GM19452 (cell line): ENCODE measurements around the gene GPR132.
A peak's percentile ranks its signal among the peaks of the same experiment; 100 is the strongest.

Experiments
- ATAC-seq: cut with Tn5 transposase; IDR thresholded peaks from one replicate; pipeline ENCODE4 v1.9.1; 2021; ENCODE audit not compliant: unreplicated experiment

GPR132 gene

GRCh38 chr14:105063056-105063455 is 2.2 kb downstream of the GPR132 start:
- ATAC-seq = no peak

- no peak for ATAC-seq
These were observed 3.2 kb downstream of the GPR132 start for GRCh38 chr14:105062048-105062433.

GRCh38 chr14:105061428-105062047 is 3.7 kb downstream of the GPR132 start:
- ATAC-seq = peak; percentile 17

- no peak for ATAC-seq
These were observed 4.3 kb downstream of the GPR132 start for GRCh38 chr14:105060751-105061427.

GRCh38 chr14:105059925-105060565 is 5.2 kb downstream of the GPR132 start:
- ATAC-seq = no peak

- ATAC-seq = no peak
These were observed 6.0 kb downstream of the GPR132 start for GRCh38 chr14:105059035-105059924.

- no peak for ATAC-seq
These were observed 6.7 kb downstream of the GPR132 start for GRCh38 chr14:105058521-105059034.

- ATAC-seq = no peak
These were observed 8.9 kb downstream of the GPR132 start for GRCh38 chr14:105056303-105056831.

- ATAC-seq = no peak
These were observed 9.4 kb downstream of the GPR132 start for GRCh38 chr14:105055736-105056302.

GRCh38 chr14:105055334-105055733 is 9.9 kb downstream of the GPR132 start:
- ATAC-seq = no peak

GRCh38 chr14:105053996-105054395 is 11.2 kb downstream of the GPR132 start:
- ATAC-seq = no peak

- no peak for ATAC-seq
These were observed 11.8 kb downstream of the GPR132 start for GRCh38 chr14:105053421-105053820.

- ATAC-seq = no peak
These were observed 13.1 kb downstream of the GPR132 start for GRCh38 chr14:105052110-105052458.

GRCh38 chr14:105051182-105052109 is 13.8 kb downstream of the GPR132 start:
- no peak for ATAC-seq

GRCh38 chr14:105050551-105050897 is 14.7 kb downstream of the GPR132 start:
- ATAC-seq = no peak

- no peak for ATAC-seq
These were observed 15.3 kb downstream of the GPR132 start for GRCh38 chr14:105049753-105050550.

- no peak for ATAC-seq
These were observed 17.8 kb downstream of the GPR132 start for GRCh38 chr14:105047283-105048016.

- ATAC-seq = no peak
These were observed 18.3 kb downstream of the GPR132 start for GRCh38 chr14:105046891-105047282.
